ENCODE data around the gene ANKK1.

DNA sequence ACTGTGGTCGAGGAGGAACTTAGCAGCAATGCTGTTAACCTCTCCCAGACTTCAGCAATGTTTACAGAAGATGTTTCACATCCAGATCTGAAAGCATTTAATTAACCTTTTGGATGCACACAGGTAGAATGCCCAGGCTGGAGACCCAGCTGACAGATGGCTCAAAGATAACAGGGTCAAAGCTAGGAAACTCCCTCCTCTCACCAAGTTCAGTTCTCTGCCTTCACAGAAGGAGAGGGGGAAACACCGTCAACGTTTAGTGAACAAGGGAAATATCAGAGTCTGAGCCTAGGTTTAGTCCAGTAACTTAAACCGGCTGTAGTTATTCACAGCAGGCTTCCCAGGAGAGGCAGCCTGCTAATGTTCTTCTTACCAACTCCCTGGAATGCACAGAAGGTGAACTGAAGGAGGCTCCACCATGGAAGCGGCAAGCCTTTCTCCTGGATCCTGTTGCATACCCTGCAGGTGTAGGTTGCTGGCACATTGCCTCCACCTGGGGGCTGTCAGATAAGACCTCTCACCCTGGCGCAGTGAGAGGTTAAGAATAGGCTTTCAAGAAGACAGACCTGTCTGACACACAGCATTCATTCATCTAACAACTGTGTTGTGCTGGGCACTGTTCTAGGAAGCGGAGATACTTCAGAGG lies 23.5 kb upstream of the ANKK1 start:
- TF ChIP-seq, protein P1, sequence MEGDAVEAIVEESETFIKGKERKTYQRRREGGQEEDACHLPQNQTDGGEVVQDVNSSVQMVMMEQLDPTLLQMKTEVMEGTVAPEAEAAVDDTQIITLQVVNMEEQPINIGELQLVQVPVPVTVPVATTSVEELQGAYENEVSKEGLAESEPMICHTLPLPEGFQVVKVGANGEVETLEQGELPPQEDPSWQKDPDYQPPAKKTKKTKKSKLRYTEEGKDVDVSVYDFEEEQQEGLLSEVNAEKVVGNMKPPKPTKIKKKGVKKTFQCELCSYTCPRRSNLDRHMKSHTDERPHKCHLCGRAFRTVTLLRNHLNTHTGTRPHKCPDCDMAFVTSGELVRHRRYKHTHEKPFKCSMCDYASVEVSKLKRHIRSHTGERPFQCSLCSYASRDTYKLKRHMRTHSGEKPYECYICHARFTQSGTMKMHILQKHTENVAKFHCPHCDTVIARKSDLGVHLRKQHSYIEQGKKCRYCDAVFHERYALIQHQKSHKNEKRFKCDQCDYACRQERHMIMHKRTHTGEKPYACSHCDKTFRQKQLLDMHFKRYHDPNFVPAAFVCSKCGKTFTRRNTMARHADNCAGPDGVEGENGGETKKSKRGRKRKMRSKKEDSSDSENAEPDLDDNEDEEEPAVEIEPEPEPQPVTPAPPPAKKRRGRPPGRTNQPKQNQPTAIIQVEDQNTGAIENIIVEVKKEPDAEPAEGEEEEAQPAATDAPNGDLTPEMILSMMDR (IDR thresholded peaks at IDR 0.05; ENCODE audit: insufficient read depth, low read depth, low read length) = no peak
- no peak for TF ChIP-seq EZH2 (IDR thresholded peaks at IDR 0.05; ENCODE audit: insufficient read depth, low read length)
